ENCODE data around the gene STK40. TPM values are rescaled to one million over a fixed set of nuclear protein-coding genes. Genes with fewer than 3 reads are reported as not detected.
A peak's percentile ranks its signal among the peaks of the same experiment; 100 is the strongest.

The STK40 gene
- total RNA-seq, 1 donor from 2014 or later = 41.3 TPM

DNA sequence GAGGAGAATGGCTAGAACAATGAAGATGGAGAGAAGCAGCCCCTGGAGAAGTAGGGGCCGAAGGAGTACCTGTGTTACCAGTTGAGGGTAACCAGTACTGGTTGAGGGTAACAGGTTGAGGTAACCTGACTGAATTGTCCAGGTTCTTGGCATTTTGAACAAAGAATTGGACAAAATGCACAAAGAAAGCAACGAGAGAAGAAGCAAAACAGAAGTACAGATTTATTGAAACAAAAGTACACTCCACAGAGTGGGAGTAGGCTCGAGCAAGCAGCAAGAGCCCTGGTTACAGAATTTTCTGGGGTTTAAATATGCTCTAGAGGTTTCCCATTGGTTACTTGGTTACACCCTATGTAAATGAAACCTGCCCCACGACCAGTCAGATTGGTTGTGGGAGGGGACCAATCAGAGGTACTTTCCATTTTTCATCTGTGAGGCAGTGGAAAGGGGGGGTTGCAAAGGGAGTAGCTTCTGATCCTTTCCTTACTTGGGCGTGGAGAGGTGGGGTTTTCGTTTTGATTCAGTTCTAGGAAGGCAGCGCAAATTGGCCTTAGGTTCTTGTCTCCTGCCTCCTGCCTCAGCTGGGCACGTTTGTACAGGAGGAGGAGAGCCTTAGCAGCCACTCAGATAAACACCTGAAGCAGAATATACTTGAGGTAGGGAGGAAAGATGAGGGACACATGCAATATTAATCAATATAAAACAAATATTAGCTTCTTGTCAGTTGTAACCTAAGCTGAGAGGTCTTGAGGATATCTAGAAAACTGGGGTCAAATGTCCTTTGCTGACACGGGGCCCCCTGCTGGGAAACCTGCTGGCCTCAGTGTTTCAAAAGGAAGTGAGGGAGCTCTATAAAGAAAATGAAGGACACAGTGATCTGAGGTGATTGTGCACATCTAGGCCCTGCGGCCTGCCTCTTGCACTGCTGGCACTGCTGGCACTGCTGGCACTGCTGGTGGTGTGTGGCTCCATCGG, 26.2 kb upstream of the STK40 start:
- DNase-seq (ENCODE audit: low spot score) = peak; percentile 45
- H3K27me3 Mint-ChIP-seq (ENCODE audit: low read depth) = no peaks in the 10 kb centered on the region
- peaks cover 12% of the 10 kb centered on the region for H3K4me1 Mint-ChIP-seq (ENCODE audit: low read depth)
- no peak overlapping the region for H3K4me3 Mint-ChIP-seq (ENCODE audit: low read depth)
- H3K36me3 Mint-ChIP-seq (ENCODE audit: low read depth) = peaks cover 4% of the 10 kb centered on the region
- peaks cover 5% of the 10 kb centered on the region for H3K9me3 Mint-ChIP-seq
- intact Hi-C loops (cut with micrococcal nuclease) = no loop called here
- peak overlapping the region; percentile 81 for H3K27ac Mint-ChIP-seq

DNA sequence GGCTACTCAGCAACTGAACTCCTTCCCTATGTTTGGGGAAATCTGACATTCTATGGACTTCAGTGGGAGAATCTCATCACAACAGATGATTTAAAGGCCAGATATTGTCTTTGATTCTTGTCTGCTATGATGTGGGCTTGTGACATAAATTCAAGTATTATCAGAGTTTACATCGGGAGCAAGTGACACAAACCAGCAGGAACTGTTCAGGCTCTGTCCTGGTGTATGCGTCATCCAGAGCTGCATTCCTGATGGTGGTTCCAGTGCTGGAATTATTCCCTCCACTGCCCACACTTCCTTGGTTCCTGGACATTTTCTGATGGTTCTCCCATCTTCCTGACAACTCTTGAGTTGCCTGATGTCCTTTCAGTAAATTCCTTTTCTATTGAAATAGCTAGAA, 22.8 kb upstream of the STK40 start:
- peaks cover 4% of the 10 kb centered on the region for H3K36me3 Mint-ChIP-seq (ENCODE audit: low read depth)
- no peak overlapping the region for H3K4me3 Mint-ChIP-seq (ENCODE audit: low read depth)
- intact Hi-C loops (cut with micrococcal nuclease) = no loop called here
- no peak for DNase-seq (ENCODE audit: low spot score)
- no peak overlapping the region for H3K27ac Mint-ChIP-seq
- H3K4me1 Mint-ChIP-seq (ENCODE audit: low read depth) = peaks cover 15% of the 10 kb centered on the region
- no peaks in the 10 kb centered on the region for H3K27me3 Mint-ChIP-seq (ENCODE audit: low read depth)
- peaks cover 5% of the 10 kb centered on the region for H3K9me3 Mint-ChIP-seq

GRCh38 chr1:36406440-36406839, 20.7 kb upstream of the STK40 start:
- H3K27ac Mint-ChIP-seq = no peak overlapping the region
- DNase-seq (ENCODE audit: low spot score) = no peak
- intact Hi-C loops (cut with micrococcal nuclease) = no loop called here
- peaks cover 2% of the 10 kb centered on the region for H3K9me3 Mint-ChIP-seq
- peaks cover 6% of the 10 kb centered on the region for H3K4me1 Mint-ChIP-seq (ENCODE audit: low read depth)
- peaks cover 2% of the 10 kb centered on the region for H3K36me3 Mint-ChIP-seq (ENCODE audit: low read depth)
- no peak overlapping the region for H3K4me3 Mint-ChIP-seq (ENCODE audit: low read depth)
- no peaks in the 10 kb centered on the region for H3K27me3 Mint-ChIP-seq (ENCODE audit: low read depth)

- H3K27me3 Mint-ChIP-seq (ENCODE audit: low read depth) = no peaks in the 10 kb centered on the region
- no peak overlapping the region for H3K4me3 Mint-ChIP-seq (ENCODE audit: low read depth)
- H3K27ac Mint-ChIP-seq = no peak overlapping the region
- DNase-seq (ENCODE audit: low spot score) = no peak
- H3K36me3 Mint-ChIP-seq (ENCODE audit: low read depth) = peaks cover 5% of the 10 kb centered on the region
- intact Hi-C loops (cut with micrococcal nuclease) = no loop called here
- no peaks in the 10 kb centered on the region for H3K9me3 Mint-ChIP-seq
- H3K4me1 Mint-ChIP-seq (ENCODE audit: low read depth) = peaks cover 9% of the 10 kb centered on the region
These were observed 16.8 kb upstream of the STK40 start for GRCh38 chr1:36402504-36402890.

- no peak overlapping the region for H3K4me3 Mint-ChIP-seq (ENCODE audit: low read depth)
- DNase-seq (ENCODE audit: low spot score) = no peak
- no peaks in the 10 kb centered on the region for H3K9me3 Mint-ChIP-seq
- H3K4me1 Mint-ChIP-seq (ENCODE audit: low read depth) = peaks cover 13% of the 10 kb centered on the region
- H3K27me3 Mint-ChIP-seq (ENCODE audit: low read depth) = no peaks in the 10 kb centered on the region
- H3K27ac Mint-ChIP-seq = no peak overlapping the region
- intact Hi-C loops (cut with micrococcal nuclease) = no loop called here
- peaks cover 9% of the 10 kb centered on the region for H3K36me3 Mint-ChIP-seq (ENCODE audit: low read depth)
These were observed 16.1 kb upstream of the STK40 start for GRCh38 chr1:36401602-36402503.

DNA sequence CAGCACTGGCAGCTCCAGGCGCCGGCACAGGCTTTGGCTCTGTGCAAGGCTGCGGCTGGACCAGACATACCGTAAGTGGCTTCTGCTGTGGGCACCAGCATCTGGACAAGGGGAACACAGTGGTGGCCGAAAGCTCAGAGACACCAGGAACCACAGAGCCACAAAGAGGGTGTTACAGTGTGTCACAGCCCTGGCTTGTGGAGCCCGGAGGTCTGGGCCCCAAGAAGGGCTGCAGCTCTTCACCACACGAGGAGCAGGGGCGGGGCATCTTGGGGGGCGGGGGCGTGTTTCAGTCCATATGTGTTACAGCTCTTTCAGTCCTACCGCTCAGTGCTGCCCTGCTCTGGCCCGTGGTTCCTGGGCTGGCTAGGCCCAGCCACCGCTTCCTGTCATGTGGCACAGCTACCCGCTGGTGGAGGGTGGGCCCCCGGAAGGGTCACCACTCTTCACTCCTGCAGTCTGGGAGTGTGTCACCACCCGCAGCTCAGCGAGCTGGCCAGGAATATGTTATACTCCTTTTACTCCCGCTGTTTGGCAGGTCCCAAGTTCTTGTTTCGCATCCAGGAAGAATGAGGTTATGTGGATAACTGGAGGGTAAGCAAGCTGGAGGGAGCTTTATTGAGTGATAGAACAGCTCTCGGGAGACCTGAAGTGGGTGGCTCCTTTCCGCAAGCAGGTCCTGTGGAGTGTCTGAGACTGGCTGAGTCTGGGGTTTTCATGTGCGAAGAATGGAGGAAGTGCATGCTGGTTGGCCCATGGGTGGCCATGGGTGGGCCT, 15.3 kb upstream of the STK40 start:
- Mint-ChIP-seq H3K4me3 (ENCODE audit: low read depth) (peak overlapping the region; percentile 26), H3K9me3 (no peaks in the 10 kb centered on the region), H3K27me3 (ENCODE audit: low read depth) (no peaks in the 10 kb centered on the region), H3K4me1 (ENCODE audit: low read depth) (peaks cover 17% of the 10 kb centered on the region), H3K36me3 (ENCODE audit: low read depth) (peaks cover 12% of the 10 kb centered on the region), H3K27ac (peak overlapping the region; percentile 33)
- intact Hi-C loops (cut with micrococcal nuclease) = no loop called here
- no peak for DNase-seq (ENCODE audit: low spot score)

GRCh38 chr1:36400514-36400824, 14.7 kb upstream of the STK40 start:
- peaks cover 12% of the 10 kb centered on the region for H3K36me3 Mint-ChIP-seq (ENCODE audit: low read depth)
- no peaks in the 10 kb centered on the region for H3K27me3 Mint-ChIP-seq (ENCODE audit: low read depth)
- intact Hi-C loops (cut with micrococcal nuclease) = no loop called here
- H3K27ac Mint-ChIP-seq = no peak overlapping the region
- peaks cover 17% of the 10 kb centered on the region for H3K4me1 Mint-ChIP-seq (ENCODE audit: low read depth)
- no peaks in the 10 kb centered on the region for H3K9me3 Mint-ChIP-seq
- DNase-seq (ENCODE audit: low spot score) = no peak
- H3K4me3 Mint-ChIP-seq (ENCODE audit: low read depth) = no peak overlapping the region

DNA sequence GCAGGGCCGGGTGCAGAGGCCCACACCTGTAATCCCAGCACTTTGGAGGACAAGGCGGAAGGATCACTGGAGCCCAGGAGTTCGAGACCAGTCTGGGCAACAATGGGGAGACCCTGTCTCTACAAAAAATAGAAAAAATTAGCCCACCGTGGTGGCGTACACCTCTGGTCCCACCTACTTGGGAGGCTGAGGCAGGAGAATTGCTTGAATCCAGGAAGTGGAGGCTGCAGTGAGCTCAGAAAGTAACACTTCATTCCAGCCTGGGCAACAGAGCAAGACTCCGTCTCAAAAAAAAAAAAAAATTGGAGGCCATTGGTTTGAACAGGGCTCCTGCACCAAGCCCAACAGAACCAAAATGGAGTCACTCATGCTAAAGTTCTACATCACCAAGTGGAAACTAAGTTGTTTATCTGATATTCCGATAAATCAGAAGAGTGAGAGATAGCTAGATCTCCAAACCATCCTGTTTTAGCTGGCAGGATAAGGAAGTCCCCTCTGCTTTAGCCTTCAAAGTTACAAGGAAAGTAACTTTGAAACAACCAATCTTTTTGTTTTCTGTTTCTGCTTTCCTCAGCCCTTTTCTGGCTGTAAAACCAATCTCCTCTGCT, 12.8 kb upstream of the STK40 start:
- peaks cover 19% of the 10 kb centered on the region for H3K4me1 Mint-ChIP-seq (ENCODE audit: low read depth)
- no peaks in the 10 kb centered on the region for H3K9me3 Mint-ChIP-seq
- peak overlapping the region; percentile 99 for H3K4me3 Mint-ChIP-seq (ENCODE audit: low read depth)
- DNase-seq (ENCODE audit: low spot score) = no peak
- H3K36me3 Mint-ChIP-seq (ENCODE audit: low read depth) = peaks cover 17% of the 10 kb centered on the region
- intact Hi-C loops (cut with micrococcal nuclease) = loop anchor here (2.0 to 5.0 kb wide), 2 partner anchors 22 to 64 kb away; partner anchors contain the start of gene MRPS15
- no peaks in the 10 kb centered on the region for H3K27me3 Mint-ChIP-seq (ENCODE audit: low read depth)
- peak overlapping the region; percentile 100 for H3K27ac Mint-ChIP-seq

DNA sequence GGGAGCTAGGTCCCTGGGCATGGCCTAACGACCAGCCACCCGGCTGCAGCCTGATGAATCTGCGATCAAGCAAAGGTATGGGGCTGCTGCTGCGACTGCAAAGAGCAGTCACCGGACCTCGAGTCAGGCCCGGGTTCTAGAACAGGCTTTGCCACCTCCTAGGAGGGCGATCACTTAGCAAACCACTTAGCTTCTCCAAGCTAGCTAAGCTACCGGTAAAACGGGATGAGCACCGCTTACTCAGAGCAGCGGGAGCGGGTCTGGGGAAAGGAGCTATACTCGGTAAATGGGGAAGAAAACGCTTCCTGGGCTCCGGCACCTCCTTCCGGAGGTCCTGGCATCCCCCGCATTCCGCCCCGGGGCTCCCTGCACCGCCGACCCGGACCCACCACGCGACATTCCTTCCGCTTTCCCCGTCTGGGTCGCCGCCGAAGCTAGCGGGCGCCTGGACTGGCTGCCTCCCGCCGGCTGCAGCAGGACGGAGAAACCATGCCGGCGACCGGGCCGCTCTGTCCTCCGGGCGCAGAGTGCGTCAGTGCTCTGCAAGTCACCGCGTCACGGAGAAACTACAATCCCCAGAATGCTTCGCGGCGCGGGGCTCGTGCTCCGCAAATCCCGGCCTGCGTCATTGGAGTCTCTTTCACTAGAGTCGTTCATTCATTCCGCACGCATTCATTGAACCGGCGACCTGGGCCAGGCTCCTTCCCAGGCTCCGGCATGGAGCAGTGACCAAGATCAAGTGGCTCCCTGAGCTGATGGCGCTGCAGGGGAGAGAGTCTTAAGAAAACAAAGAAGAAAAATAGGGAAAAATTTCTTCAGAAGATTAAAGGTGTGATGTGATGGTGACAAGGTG, 11.9 kb upstream of the STK40 start, which contains the start of gene LSM10:
Gene LSM10 (minus strand): TSS at position 531 of the 853 bp plus-strand sequence. CDS start 3,779 bp downstream, outside the sequence.
- H3K4me1 Mint-ChIP-seq (ENCODE audit: low read depth) = peaks cover 19% of the 10 kb centered on the region
- H3K9me3 Mint-ChIP-seq = no peaks in the 10 kb centered on the region
- peak; percentile 86 for DNase-seq (ENCODE audit: low spot score)
- H3K27ac Mint-ChIP-seq = peak within 1 kb of the TSS; percentile 100
- H3K4me3 Mint-ChIP-seq (ENCODE audit: low read depth) = peak within 1 kb of the TSS; percentile 99
- intact Hi-C loops (cut with micrococcal nuclease) = loop anchor here (1.0 to 5.0 kb wide), 3 partner anchors 11 to 65 kb away; partner anchors contain the start of gene MRPS15
- H3K27me3 Mint-ChIP-seq (ENCODE audit: low read depth) = no peaks in the 10 kb centered on the region
- peaks cover 25% of the 10 kb centered on the region for H3K36me3 Mint-ChIP-seq (ENCODE audit: low read depth)

- peaks cover 28% of the 10 kb centered on the region for H3K36me3 Mint-ChIP-seq (ENCODE audit: low read depth)
- H3K4me1 Mint-ChIP-seq (ENCODE audit: low read depth) = peaks cover 19% of the 10 kb centered on the region
- no peaks in the 10 kb centered on the region for H3K9me3 Mint-ChIP-seq
- intact Hi-C loops (cut with micrococcal nuclease) = loop anchor here (1.0 to 5.0 kb wide), 2 partner anchors 11 to 65 kb away; partner anchors contain the start of gene MRPS15
- peak overlapping the region; percentile 100 for H3K27ac Mint-ChIP-seq
- no peaks in the 10 kb centered on the region for H3K27me3 Mint-ChIP-seq (ENCODE audit: low read depth)
- H3K4me3 Mint-ChIP-seq (ENCODE audit: low read depth) = peak overlapping the region; percentile 99
- DNase-seq (ENCODE audit: low spot score) = no peak
These were observed 11.3 kb upstream of the STK40 start for GRCh38 chr1:36397083-36397377.

GRCh38 chr1:36396359-36396758, 10.6 kb upstream of the STK40 start:
- H3K4me1 Mint-ChIP-seq (ENCODE audit: low read depth) = peaks cover 19% of the 10 kb centered on the region
- H3K9me3 Mint-ChIP-seq = no peaks in the 10 kb centered on the region
- no peak for DNase-seq (ENCODE audit: low spot score)
- H3K27me3 Mint-ChIP-seq (ENCODE audit: low read depth) = no peaks in the 10 kb centered on the region
- peak overlapping the region; percentile 42 for H3K27ac Mint-ChIP-seq
- peak overlapping the region; percentile 99 for H3K4me3 Mint-ChIP-seq (ENCODE audit: low read depth)
- intact Hi-C loops (cut with micrococcal nuclease) = loop anchor here (5.0 kb wide), 1 partner anchor 66 kb away; the partner anchor contains the start of gene MRPS15
- peaks cover 30% of the 10 kb centered on the region for H3K36me3 Mint-ChIP-seq (ENCODE audit: low read depth)
